Caki2 (cell line): ENCODE measurements around the gene GPR17. TPM values are rescaled to one million over a fixed set of nuclear protein-coding genes. Genes with fewer than 3 reads are reported as not detected.

Experiments
- DNase-seq: peaks from one replicate; pipeline ENCODE4 v3.0.0-alpha.2; 2015; ENCODE audit warnings: low read depth
- in situ Hi-C: cut with HindIII; loops from 2 replicates; pipeline ENCODE4 v1.10.0; 2016; ENCODE audit warnings: low sequenced_read_pairs, low pct_unique_long_range_greater_than_20kb, mixed read lengths
- total RNA-seq: library from RNA; depleted of rRNA; stranded (reverse); fragments of >200 nt; shearing (Covaris generic); gene quantifications from 2 replicates; pipeline ENCODE4 v1.2.3, GENCODE V29; 2014; ENCODE audit warnings: low replicate concordance; rRNA removed

Gene GPR17
- total RNA-seq, 1 experiment from 2014 or later: not detected

GRCh38 chr2:127695491-127696472 lies 49.8 kb downstream of the GPR17 start:
- in situ Hi-C loops: no loop called here
- DNase-seq: peak; percentile 51

- DNase-seq: no peak
- in situ Hi-C loops: no loop called here
Observed at GRCh38 chr2:127697482-127698180, 51.7 kb downstream of the GPR17 start.

GRCh38 chr2:127698553-127699355 lies 52.8 kb downstream of the GPR17 start:
- DNase-seq: no peak
- in situ Hi-C loops: no loop called here

- in situ Hi-C loops: no loop called here
- DNase-seq: peak; percentile 91
Observed at GRCh38 chr2:127700527-127701192, 54.7 kb downstream of the GPR17 start.

- peak; percentile 91 for DNase-seq
- in situ Hi-C loops: no loop called here
Observed at GRCh38 chr2:127701193-127701650, 55.3 kb downstream of the GPR17 start, which contains the start of gene SFT2D3. TSS of gene SFT2D3 (plus strand) at chr2:127701497. CDS start at chr2:127701529, 32 bp downstream.

- DNase-seq: peak; percentile 61
- in situ Hi-C loops: no loop called here
Observed at GRCh38 chr2:127701651-127702394, 55.9 kb downstream of the GPR17 start.

Other genes with a start within 250 kb of the GPR17 start
- gene PROC, start 227.7 kb upstream of the GPR17 start, total RNA-seq: 0.44 and 1.7 TPM in 2 replicates
- gene IWS1, start 119.7 kb upstream of the GPR17 start, total RNA-seq: 11.0 and 34.9 TPM in 2 replicates
- not detected in 2 replicates for gene MYO7B, start 110.5 kb upstream of the GPR17 start, total RNA-seq
- not detected in 2 replicates for gene LIMS2, start 29.4 kb downstream of the GPR17 start, total RNA-seq
- 3.4 and 6.6 TPM in 2 replicates for gene SFT2D3, start 55.3 kb downstream of the GPR17 start, total RNA-seq
- 23.8 and 30.9 TPM in 2 replicates for gene WDR33, start 165.0 kb downstream of the GPR17 start, total RNA-seq
- gene POLR2D, start 212.0 kb downstream of the GPR17 start, total RNA-seq: 17.9 and 24.8 TPM in 2 replicates
- gene AMMECR1L, start 239.8 kb downstream of the GPR17 start, total RNA-seq: 6.3 and 9.8 TPM in 2 replicates